ENCODE measurements around the gene BRPF1.

Gene BRPF1

DNA sequence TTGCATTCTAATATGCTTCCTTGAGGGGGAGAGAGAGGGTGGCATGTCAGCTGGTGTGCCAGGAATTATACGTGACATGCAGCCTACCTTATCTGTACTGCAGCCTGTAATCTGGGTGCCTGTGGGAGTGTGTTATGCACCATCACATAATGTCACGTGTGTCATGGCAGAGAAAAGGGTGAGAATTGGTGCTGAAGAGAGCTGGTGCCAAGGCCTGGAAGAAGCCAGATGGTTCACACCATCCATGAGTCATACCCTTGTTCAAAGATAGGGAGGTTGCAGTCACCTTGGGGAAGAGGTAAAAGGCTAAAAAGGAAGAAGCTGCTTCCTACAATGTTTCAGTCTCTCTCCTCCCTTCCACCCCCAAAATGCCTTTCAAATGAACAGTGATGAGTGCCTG, 5.3 kb downstream of the BRPF1 start:
- no peak for DNase-seq (ENCODE audit: low spot score)

DNA sequence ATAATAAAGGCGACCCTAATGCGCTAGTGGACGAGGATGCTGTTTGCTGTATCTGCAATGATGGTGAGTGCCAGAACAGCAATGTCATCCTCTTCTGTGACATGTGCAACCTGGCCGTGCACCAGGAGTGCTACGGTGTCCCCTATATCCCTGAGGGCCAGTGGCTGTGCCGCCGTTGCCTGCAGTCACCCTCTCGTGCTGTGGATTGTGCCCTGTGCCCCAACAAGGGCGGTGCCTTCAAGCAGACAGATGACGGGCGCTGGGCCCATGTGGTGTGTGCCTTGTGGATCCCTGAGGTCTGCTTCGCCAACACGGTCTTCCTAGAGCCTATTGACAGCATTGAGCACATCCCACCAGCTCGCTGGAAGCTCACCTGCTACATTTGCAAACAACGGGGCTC, 7.6 kb downstream of the BRPF1 start:
- no peak for DNase-seq (ENCODE audit: low spot score)

DNA sequence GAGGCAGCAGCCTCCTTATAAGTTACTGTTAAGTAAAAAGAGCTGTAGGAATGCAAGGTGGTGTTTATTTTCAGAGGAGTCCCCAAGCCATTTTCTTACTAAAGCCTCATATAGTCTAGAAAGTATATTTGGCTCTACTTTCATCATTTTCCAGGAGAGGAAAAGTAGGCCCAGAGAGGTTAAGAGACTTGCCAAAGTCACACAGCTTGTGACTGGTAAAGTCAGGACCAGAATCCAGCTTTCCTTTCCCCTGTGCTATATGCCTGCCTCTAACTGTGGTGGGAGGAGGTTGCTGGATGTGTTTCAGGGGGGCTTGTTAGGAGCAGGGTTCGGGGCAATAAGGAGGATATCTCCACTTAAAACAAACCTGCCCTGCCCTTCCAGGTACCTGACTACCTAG, 11.0 kb downstream of the BRPF1 start:
- no peak for DNase-seq (ENCODE audit: low spot score)

DNA sequence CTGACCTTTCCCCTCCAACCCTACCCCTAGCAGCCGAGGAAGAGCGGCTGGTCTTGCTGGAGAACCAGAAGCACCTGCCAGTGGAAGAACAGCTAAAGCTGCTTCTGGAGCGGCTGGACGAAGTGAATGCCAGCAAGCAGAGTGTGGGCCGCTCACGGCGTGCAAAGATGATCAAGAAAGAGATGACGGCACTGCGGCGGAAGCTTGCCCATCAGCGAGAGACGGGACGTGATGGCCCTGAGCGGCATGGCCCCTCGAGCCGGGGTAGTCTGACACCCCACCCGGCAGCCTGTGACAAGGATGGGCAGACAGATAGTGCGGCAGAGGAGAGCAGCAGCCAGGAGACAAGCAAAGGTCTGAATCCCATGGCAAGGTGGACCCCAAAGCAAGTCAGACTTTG, 12.0 kb downstream of the BRPF1 start:
- no peak for DNase-seq (ENCODE audit: low spot score)

DNA sequence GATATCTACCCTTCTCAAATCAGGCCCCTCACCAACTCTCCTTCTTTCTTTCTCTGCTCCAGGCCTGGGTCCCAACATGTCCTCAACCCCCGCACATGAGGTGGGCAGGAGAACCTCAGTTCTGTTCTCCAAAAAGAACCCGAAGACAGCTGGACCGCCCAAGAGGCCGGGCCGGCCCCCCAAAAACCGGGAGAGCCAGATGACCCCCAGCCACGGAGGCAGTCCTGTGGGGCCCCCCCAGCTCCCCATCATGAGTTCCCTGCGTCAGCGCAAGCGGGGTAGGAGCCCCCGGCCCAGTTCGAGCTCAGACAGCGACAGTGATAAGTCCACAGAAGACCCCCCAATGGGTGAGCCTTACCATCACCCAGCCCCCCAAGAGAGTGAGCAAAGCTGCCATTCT, 12.6 kb downstream of the BRPF1 start:
- no peak for DNase-seq (ENCODE audit: low spot score)

DNA sequence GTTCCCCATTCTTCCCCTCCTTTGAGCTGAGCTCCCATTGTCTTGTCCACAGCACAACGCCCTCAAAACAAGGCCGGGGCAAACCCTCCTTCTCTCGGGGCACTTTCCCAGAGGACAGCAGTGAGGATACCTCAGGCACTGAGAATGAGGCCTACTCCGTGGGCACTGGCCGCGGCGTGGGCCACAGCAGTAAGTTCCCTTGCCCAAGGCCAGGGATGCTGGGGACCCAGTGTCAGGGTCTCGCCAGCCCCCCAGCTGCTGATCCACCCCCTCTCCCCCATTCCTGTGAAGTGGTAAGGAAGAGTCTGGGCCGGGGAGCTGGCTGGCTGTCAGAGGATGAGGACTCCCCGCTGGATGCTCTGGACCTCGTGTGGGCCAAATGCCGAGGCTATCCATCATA, 14.0 kb downstream of the BRPF1 start:
- DNase-seq (ENCODE audit: low spot score), result no peak

DNA sequence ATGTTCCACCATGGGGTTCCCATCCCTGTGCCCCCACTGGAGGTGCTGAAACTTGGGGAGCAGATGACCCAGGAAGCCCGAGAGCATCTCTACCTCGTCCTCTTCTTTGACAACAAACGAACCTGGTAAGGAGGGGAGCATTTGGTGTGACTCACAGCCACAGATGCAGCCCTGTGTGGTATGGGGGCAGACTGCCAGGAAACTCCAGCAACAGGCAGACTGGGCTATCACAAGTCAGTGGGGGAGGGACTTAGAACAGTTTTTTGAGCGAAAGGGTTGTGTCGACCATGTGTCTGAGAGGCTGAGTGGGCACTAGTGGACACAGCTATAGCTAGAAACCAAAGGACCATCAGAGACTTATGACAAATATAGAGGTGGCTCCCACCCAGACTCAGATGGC, 14.8 kb downstream of the BRPF1 start:
- no peak for DNase-seq (ENCODE audit: low spot score)

DNA sequence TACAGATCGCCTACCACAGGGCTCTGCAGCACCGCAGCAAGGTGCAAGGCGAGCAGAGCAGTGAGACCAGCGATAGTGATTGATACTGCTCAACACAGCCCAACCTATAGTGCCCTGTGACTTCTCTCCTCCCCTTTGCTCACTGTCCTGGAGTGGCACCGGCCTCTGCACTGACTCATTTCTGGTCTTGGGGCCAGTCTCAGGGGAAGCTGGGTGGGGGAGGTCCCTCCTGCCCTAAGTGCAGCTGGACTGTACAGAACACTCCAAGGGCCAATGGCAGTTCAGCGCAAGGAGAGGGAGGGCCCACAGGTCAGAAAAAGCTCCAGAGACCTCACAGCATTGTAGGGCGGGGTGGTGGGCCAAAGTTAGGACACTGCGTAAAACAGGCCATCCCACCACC, 15.7 kb downstream of the BRPF1 start:
- no peak for DNase-seq (ENCODE audit: low spot score)

DNA sequence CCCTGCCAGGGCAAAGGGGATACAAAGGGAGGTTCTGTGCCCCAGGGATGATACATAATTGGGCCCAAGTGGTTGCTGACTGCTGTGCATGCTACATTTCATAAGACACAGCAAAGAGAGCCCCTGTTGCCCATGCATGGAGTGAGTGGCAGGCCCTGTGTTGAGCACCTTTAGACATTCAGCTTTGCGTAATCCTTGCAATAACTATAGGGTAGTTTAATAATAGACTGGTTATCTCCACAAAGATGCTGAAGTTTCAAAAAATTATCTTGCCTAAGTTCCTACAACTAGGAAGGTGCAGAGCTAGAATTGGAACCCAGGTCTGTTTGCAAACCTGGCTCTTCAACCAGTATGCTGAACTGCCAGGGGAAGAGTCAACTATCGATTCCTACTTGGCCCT, 16.5 kb downstream of the BRPF1 start:
- no peak for DNase-seq (ENCODE audit: low spot score)

DNA sequence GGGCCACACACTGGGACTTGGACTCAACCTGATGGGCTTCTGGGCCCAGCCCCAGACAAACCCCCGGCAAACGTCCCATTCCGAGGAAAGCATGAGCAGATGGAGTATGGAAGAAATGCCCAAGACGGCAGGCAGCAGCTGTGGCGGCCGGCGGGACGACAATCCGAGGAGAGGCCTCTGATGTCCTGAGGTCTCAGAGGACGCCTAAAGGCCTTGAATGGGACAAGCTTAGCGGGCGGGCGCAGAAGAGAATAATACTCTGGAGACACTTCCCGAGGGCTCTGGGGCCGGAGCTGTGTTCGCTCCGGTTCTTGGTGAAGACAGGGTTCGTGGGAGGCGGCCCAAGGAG, 17.7 kb downstream of the BRPF1 start:
- no peak for DNase-seq (ENCODE audit: low spot score)

DNA sequence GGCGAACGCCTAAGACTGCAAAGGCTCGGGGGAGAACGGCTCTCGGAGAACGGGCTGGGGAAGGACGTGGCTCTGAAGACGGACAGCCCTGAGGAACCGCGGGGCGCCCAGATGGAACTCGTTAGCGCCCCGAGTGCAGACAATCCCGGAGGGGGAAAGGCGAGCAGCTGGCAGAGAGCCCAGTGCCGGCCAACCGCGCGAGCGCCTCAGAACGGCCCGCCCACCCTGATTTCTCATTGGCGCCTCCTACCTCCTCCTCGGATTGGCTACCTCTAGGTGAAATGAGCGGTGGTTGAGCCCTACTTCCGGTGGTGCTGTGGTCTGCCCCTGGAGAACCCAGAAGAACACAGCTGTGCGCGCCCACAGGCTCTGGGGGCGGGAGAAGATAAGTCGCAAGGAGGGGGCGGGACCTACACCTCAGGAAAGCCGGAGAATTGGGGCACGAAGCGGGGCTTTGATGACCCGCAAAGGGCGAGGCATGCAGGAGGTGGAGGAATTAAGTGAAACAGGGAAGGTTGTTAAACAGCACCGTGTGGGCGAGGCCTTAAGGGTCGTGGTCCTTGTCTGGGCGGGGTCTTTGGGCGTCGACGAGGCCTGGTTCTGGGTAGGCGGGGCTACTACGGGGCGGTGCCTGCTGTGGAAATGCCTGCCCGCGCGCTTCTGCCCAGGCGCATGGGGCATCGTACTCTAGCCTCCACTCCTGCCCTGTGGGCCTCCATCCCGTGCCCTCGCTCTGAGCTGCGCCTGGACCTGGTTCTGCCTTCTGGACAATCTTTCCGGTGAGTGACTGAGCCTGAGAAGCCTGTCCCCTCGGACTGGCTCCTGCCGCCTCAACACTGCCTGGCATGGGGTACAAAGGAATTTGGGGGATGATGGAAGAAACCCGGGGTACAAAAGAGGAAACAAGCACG, 18.4 kb downstream of the BRPF1 start, which contains the start of gene OGG1:
OGG1 (plus strand) TSS at position 308 of the 911 bp plus-strand sequence; CDS start at position 643, 335 bp downstream.
- peak; percentile 98 for DNase-seq (ENCODE audit: low spot score)

DNA sequence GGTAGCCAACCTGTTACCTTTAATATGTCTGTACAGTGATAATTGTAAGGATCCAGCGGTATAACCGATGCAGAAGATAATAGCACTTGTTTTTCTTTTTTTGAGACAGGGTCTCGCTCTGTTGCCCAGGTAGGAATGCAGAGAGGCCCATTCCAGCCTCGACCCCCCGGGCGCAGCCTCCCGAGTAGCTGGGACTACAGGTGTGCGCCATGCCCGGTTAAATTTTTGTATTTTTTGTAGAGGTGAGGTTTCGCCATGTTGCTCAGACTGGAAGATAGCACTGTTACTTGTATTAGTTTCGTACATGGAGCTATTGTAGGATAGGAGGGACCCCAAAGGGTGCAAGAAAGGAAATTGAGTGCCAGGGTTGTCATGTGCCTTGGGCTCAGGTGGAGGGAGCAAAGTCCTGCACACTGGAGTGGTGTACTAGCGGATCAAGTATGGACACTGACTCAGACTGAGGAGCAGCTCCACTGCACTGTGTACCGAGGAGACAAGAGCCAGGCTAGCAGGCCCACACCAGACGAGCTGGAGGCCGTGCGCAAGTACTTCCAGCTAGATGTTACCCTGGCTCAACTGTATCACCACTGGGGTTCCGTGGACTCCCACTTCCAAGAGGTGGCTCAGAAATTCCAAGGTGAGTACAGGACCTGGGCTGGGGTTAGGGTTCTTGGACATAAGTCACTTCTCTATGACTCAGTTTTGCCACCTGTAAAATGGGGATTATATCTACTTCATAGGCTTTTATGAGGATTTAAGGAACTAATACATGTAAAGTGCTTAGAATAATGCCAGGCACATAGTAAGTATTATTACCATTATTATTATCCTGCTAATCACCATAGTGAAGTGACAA, 19.2 kb downstream of the BRPF1 start:
- no peak for DNase-seq (ENCODE audit: low spot score)

DNA sequence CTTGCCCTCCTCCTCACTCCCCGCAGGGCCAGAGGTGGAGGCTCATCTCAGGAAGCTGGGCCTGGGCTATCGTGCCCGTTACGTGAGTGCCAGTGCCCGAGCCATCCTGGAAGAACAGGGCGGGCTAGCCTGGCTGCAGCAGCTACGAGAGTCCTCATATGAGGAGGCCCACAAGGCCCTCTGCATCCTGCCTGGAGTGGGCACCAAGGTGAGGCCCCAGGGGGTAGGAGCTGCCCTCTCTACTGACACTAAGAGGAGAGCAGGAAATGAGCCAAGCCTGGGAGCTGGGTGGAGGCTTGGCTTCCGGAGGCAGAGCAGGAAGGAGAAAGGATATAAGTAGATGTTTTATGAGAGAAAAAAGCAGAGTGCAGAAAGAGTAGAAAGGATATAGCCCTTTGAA, 23.1 kb downstream of the BRPF1 start:
- DNase-seq (ENCODE audit: low spot score), result no peak

DNA sequence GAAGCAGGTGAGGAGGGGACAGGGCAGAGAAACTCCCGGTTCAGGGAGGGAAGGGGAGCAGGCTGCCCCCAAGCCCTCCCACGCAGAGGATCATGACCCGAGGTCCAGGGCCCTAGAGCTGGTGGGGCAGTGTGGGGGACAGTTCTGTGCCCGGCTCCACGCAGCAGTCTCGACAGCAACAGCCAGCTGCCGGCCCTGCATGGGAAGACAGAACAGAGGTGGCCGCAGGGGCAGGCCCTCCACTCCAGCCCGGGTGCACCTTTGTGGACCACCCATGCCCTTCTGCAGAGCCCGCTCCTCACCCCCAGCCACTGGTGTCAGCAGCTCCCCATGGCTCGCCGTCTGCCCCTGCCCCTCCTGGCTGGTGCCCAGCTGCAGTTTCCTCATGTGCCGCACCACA, 25.9 kb downstream of the BRPF1 start:
- no peak for DNase-seq (ENCODE audit: low spot score)

DNA sequence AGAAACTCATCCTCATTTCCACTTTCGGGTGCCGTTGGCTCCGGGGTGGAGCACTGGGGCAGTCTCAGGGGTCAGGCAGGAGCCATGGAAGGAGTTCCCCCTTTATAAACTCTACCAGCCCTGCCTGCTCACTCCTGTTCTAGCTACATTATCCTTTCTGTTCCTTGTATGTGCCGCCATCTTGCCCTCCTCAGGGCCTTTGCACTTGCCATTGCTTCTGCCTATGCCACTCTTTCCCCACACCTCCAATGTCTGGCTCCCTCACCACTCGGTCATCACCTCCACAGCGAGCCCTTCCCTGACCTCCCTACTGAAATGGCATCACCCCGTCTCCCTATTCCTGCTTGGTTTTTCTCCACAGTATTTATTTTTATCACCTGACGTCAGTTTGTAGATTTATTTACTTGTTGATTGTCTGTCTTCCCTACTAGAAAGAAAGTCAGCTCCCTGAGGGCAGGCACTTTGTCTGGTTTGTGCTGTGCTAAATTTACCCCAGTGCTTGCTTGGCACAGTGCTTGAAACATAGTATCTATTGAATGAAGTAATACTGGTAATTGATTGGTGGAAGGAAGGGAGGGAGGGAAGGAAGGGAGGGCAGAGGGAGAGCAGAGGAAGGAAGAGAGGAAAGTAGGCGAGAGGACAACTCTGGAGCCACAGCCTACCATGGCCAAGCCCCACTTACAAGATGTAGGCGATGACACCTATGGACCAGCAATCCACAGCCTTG, 29.4 kb downstream of the BRPF1 start:
- no peak for DNase-seq (ENCODE audit: low spot score)

DNA sequence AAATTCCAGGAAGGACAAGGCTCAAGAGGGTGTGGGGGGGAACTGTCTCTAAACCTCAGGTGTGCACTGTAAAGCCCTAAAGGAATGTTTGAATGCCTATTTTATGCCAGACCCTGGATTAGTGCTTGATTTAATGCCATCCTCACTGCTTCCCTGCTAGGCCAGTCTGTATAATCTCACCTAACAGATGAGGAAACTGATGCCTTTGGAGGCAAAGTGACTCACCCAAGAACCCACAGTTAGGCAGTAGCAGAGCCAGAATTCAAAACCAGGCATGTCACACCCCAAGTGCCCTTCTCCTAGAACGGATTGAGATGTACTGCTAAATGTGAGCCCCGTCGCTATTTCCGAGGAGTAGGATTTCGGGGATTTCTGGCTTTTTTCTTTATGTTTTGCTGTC, 30.4 kb downstream of the BRPF1 start:
- DNase-seq (ENCODE audit: low spot score), result no peak

DNA sequence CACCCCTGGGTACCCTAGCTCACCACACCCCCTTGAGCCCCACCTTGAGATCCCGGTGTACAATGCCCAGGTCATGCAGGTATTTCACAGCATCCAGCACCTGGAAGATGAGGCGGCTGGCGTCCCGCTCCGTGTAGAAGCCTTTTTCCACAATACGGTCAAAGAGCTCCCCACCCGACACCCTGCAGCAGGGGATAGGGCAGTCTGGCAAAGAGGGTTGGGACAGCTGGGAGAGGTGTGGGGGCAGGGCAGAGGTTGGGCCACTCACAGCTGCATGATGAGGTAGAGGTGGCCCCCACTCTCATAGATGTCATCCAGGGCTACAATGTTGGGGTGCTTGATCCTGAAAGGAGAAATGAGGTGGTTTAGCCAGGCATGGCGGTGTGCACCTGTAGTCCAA, 31.3 kb downstream of the BRPF1 start:
- no peak for DNase-seq (ENCODE audit: low spot score)

DNA sequence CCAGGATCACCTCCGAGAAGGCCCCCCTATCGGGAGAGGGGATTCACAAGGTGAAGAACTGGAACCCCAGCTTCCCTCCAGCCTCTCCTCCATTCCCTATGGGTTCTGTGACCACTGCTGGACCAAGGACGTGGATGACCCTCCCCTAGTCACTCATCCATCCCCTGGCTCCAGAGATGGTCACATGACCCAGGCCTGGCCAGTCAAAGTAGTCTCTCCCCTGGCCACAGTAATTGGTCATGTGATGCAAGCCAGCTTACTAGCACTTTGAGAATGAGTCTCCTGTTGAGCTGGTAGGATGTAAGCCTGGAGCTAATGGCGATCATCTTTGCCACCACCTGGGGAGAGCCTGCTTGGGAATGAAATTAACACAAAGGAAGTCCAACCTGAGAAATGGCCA, 34.3 kb downstream of the BRPF1 start:
- DNase-seq (ENCODE audit: low spot score), result no peak

DNA sequence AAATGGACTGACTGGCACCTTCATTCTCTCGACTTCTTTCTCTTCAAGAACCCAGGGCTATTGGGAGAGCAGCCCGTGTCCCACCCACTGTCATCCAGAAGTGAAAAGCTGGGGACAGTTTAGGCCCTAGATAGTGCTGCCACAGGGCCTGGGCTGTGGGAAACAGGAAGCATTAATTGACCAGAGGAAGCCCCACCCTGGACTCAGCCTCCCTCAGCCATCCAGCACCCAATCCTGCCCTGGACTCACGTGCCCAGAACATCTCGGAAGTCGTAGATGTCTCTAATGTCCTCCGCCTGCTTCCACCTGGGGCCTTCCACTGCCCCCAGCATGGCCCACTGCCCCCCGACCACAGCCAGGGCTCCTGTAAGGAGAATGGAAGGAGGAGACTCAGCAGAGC, 35.9 kb downstream of the BRPF1 start:
- DNase-seq (ENCODE audit: low spot score), result no peak

DNA sequence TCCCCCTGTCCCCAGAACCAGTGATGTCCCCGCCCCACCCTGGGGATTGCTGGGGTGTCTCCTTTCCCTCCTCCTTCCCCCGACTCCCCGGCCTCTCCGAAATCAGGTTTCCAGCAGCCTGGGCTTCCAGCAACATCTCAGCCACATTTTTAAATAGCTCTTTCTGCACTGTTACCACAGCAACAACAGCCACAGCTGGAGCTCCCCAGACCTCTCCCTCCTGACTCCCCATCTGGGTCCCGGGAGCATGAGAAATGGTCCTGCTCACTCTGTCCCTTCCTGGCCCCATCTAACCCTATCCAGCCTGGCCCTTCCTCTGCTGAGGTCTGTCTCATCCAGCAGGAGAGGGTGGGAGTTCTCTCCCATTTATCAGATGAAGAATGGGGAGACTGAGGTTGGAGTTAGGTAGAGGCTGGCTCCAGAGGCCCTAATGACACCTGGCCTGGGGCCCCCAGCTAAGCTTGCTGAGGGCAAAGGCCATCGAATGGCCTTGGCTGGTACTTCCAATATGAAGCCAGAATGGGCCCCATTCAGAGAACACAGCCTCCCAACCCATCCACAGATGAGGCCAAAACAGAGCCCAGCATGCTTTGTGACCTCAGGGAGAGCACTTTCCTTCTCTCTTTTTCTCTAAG, 36.7 kb downstream of the BRPF1 start:
- DNase-seq (ENCODE audit: low spot score), result no peak

DNA sequence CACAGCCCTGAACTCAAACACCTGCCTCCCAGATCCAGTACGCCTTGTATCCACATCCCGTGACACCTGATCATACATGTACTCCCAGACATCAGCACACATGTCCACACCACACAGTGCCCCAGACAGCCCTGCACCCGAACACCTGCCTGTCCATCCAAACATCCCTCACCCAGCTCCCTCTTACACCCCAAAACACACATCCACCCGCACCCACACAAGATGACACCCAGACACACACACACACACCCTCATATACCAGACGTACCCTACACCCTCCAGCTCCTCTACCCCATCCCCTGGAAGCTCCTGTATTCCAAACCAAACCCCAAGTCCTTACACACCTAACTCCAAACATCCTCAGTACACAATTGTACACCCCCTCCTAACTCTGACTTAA, 37.5 kb downstream of the BRPF1 start:
- no peak for DNase-seq (ENCODE audit: low spot score)

All from cerebellar cortex (tissue), 1 donor.